Fibroblast of lung (primary cell): ENCODE results near the gene KRTAP19-8.

Experiments
- EZH2 ChIP-seq: IDR thresholded peaks from 2 replicates; pipeline ENCODE4 v1.5.1; 2012; ENCODE audit warnings: low read length, control low read depth, mild to moderate bottlenecking; ENCODE audit errors: missing control alignments
- TF ChIP-seq, protein P1 (sequence below), 2 donors: IDR thresholded peaks in 1 of 2; conservative IDR thresholded peaks in 1 of 2; 1 replicate in 1 of 2; 2 replicates in 1 of 2; pipeline ENCODE4 v1.5.1; 2011 to 2012; ENCODE audit warnings: low read length in 2 of 2, control low read depth in 1 of 2, inconsistent platforms in 1 of 2, low read depth in 1 of 2, mild to moderate bottlenecking in 1 of 2

DNA sequence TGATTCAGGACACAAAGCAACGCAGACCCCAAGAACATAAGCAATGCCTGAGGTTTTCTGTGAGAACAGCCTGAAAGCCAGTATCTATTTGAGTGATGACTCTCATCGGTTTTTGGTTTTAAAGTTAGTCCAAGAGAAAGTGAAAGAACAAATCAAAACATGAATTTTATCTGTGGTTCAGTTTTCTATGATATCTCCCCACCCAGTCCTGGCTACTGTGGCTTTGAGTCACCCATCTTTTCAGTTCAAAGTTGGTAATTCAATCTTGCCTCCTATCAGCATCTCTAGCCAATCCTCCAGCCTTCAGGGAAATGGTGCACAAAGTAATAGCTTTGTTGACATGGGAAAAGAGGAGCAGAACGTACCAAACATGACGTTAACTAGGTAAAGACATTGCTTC is 40.5 kb upstream of the KRTAP19-8 start:
- TF ChIP-seq, protein P1, sequence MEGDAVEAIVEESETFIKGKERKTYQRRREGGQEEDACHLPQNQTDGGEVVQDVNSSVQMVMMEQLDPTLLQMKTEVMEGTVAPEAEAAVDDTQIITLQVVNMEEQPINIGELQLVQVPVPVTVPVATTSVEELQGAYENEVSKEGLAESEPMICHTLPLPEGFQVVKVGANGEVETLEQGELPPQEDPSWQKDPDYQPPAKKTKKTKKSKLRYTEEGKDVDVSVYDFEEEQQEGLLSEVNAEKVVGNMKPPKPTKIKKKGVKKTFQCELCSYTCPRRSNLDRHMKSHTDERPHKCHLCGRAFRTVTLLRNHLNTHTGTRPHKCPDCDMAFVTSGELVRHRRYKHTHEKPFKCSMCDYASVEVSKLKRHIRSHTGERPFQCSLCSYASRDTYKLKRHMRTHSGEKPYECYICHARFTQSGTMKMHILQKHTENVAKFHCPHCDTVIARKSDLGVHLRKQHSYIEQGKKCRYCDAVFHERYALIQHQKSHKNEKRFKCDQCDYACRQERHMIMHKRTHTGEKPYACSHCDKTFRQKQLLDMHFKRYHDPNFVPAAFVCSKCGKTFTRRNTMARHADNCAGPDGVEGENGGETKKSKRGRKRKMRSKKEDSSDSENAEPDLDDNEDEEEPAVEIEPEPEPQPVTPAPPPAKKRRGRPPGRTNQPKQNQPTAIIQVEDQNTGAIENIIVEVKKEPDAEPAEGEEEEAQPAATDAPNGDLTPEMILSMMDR (conservative IDR thresholded peaks at IDR 0.05 in 1 of 2, IDR thresholded peaks at IDR 0.05 in 1 of 2; ENCODE audit: low read depth in 1 of 2, low read length in 2 of 2): no peak
- TF ChIP-seq EZH2: no peak
